Muscle of back (tissue), 11 donors: ENCODE measurements around the gene IZUMO4. TPM values are rescaled to one million over a fixed set of nuclear protein-coding genes. Genes with fewer than 3 reads are reported as not detected.
"Not testable (repeated sequence)": the region's sequence is repeated elsewhere in the genome, so short reads cannot be mapped to it uniquely, and the experiment has no call there.

Experiments
- DNase-seq, 3 donors: peaks; one replicate each; pipeline versions ENCODE4 v3.0.0 to v3.0.0-alpha.2; 2013
- polyA plus RNA-seq, 10 donors: library from polyadenylated mRNA; unstranded; fragments of 120-200 nt; gene quantifications; one replicate each; pipeline ENCODE4 v1.2.1, GENCODE V29; 2013; ENCODE audit not compliant: insufficient read length in 10 of 10

Gene IZUMO4
- polyA plus RNA-seq, 10 donors: 1.1 to 3.9 (median 1.7) TPM

DNA sequence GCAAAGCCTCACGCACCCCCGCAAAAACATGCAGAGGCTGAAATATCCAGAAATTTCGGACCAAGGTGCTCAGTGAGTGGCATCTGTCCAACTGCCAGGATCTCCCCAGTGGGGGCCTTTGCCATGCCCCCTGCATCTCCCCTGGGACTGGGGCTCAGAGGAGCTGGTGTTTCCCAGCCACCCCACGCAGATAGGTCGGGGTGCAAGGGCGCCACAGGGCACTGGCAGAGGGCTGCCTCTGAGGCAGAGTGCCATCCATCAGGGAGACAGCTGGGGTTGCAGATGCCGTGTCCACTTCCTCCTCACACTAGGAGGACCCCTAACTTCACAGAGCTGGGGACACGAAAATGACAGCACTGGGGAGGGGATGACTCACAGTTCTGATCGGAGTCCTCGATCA is 26.3 kb downstream of the IZUMO4 start:
- DNase-seq: no peak

DNA sequence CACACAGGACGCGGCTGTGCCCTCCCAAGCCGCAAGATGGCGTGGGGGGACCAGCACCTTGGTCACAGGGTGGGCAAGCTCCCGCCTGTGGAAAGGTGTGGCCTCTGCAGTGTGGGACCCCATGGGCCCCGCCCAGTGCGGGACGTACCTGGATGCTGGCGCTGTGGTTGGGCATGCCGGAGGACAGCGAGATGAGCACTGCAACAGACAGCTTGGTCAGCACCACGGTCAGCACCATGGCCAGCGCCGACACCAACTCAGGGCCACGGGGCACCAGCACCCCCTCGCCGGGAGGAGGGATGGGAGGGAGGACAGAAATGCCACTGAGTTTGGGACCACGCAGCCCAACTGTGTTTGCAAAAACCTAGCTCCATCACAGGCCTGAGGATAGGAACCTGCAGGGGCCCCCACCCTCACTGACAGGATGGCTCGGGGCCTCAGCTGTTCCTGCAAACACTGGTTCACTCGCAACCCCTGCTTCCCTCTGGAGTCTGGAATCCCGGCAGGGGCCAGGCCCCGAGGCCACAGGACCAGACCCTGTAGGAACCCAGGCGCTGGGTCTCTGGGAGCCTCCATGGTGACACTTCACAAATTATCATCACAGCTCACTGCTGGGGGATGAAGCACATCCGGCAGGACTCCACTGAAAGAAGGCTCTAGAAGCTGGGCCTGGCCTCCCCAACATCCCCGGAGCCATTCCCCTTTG is 27.1 kb downstream of the IZUMO4 start:
- DNase-seq: no peak

DNA sequence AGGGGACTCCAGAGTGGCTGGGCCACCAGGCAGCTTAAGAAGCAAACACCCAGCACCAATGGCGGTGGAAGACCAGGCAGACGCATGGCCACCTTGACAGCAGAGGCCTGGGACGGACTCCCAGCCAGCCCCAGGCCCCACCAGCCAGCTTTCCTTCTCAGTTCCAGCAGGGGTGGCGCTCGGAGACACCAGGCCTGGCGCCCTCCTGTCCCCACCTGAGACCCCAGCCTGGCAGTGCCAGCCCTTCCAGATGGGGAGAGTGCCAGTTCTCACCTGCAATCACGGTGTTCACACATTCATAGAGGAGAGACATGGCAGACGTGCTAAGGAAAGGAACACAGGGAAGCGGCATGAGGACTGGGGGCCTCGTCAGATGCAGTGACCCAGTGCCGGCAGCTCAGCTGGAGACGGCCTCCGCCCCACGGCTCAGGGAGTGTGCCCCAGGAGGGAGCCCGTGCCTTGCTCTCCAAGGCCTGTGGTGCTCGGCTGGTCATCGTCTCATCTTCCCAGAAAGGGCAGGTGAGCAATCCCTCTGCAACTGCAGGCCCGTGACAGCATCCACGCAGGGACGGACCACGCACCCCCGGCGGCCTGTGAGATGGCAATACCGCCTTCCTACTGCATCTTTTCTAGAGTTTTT is 30.3 kb downstream of the IZUMO4 start:
- no peak for DNase-seq

DNA sequence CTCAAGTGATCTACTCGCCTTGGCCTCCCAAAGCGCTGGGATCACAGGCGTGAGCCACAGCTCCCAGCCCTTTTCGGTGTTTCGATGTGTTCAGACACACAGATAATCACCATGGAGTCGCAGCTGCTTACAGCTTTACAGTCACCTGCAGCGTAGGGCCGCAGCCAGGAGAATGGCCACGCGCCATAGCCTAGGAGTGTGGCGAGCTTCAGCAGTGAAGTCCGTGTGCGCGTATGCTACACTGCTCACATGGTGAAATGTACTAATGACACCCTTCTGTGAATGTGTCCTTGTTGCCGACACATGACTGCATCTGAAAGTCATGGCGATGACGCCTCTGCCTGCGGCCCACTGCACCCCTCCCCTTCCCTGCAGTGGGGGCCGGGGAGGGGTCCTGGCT is 31.0 kb downstream of the IZUMO4 start:
- DNase-seq: no peak

DNA sequence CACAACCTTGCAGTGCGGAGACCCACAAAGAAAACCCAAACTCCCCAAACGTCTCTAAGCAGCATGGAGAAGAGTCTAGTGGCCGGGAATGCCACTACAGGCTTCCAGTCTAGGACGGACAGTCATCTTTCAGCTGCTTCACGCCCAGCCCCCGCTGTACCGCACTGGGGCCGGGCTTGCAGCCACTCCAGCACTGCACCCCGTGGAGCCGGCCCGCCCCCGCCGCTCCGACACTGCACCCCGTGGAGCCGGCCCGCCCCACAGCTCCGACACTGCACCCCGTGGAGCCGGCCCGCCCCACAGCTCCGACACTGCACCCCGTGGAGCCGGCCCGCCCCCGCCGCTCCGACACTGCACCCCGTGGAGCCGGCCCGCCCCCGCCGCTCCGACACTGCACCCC is 31.5 kb downstream of the IZUMO4 start:
- DNase-seq: not testable (repeated sequence)

DNA sequence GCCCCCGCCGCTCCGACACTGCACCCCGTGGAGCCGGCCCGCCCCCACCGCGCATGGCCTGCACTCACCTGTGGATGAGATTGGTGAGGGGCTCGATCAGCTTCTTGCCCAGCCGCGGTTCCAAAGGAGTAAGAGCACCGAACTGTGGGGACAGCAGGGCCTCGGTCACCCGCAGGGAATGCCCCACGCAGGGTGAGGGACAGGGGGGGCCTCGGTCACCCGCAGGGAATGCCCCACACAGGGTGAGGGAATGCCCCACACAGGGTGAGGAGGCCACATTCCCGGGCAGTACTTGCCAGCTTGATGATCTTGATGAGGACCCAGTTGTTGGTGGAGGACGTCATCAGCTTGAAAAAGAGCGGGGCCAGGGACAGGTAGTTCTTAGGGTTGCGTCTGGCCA is 32.3 kb downstream of the IZUMO4 start:
- no peak for DNase-seq

DNA sequence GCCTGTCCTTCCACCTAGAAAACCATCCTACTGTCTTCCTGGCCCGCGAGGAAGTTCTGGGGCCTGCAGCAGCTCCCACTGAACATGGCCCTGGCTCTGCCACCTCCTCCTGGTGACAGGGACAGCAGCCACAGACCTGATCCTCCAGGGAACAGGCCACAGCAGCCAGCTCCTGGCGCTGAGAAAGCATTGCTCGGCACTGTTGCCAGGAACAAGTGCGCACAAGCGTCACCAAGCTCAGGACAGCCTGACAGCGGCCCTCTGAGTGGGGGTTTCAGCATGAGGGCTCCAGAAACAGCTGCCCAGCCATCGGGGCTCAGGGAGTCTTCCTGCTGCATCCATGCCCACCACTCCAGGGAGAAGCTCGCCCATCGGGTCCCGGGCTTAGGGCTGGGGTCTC is 32.8 kb downstream of the IZUMO4 start:
- no peak for DNase-seq

DNA sequence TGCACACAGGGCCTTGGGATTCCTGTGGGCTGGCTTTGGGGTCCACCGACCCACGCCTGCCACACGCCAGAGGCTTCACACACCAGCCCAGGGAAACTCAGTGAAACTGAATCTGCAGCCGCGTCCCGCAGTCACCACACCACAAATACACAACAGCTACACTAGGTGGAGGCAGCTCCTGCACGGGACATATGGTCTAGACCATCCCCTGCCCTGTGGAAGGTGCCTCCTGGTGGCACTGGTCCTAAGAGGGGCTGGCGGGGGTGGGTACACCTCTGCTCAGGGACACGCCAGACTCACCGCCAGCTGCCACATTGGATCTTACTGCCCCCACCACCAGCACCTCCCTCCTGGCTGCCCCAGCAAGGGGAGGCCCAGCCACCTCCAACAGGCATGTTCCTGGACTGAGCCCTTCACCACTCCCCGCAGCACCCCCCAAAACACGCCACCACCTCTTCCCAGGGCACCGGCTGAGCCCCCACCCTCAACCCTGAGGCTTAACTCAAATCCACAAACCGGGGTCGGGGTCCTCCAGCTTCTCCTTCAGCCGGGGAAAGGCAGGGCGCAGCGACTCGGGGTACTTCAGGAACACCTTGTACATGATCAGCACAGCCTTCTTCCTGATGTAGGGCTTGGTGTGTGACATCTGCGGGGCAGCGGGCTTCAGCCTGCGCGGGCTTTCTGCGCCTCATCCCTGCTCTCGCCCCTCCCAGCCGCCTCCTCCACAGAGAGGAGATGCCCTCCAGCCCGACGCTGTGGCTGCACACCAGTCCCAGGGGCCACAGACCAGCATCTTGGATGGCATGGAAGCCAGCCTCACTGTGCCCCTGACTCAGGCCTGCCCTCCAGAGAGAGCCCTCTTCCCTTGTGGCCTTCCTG is 33.4 kb downstream of the IZUMO4 start:
- no peak for DNase-seq

DNA sequence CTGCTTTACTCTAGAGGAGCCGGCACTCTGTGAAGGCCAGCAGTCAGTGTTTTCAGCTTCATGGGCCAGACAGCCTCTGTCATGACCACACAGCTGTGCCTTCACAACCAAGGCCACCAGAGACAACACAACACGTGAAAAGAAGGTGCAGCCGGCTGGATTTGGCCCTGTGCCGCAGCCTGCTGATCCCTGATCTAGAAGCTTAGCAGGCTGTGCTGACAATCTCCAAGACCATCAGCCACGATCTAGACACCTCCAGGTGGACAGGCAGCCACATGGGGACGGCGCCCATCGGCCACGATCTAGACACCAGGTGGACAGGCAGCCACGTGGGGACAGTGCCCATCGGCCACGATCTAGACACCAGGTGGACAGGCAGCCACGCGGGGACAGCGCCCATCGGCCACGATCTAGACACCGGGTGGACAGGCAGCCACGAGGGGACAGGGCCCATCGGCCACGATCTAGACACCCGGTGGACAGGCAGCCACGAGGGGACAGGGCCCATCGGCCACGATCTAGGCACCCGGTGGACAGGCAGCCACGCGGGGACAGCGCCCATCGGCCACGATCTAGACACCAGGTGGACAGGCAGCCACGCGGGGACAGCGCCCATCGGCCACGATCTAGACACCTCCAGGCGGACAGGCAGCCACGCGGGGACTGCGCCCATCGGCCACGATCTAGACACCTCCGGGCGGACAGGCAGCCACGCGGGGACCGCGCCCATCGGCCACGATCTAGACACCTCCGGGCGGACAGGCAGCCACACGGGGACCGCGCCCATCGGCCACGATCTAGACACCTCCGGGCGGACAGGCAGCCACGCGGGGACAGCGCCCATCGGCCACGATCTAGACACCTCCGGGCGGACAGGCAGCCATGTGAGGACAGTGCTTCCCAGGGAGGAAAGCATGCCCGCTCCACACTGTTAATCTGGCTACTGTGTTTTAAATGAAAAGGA is 34.6 kb downstream of the IZUMO4 start:
- DNase-seq: not testable (repeated sequence)

DNA sequence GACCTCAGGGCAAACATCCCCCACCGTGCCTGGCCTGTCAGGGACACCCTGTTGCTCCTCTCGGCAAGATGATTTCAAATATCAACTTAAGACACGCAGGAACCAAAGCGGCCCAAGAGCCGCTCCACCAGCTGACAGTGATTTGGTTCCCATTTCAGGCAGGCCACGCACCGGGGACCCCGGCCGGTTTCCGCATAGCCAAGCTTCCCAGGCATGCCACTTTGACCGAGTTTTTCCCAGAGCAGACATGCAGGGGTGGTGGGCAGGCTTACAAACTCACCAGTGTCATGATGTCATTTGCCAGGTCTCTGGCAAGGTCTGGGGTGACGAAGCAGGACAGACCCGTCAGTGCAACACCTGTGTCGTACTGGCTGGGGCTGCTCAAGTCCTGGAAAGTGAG is 35.5 kb downstream of the IZUMO4 start:
- DNase-seq: no peak

GRCh38 chr19:2132731-2133490 is 36.2 kb downstream of the IZUMO4 start:
- no peak for DNase-seq

DNA sequence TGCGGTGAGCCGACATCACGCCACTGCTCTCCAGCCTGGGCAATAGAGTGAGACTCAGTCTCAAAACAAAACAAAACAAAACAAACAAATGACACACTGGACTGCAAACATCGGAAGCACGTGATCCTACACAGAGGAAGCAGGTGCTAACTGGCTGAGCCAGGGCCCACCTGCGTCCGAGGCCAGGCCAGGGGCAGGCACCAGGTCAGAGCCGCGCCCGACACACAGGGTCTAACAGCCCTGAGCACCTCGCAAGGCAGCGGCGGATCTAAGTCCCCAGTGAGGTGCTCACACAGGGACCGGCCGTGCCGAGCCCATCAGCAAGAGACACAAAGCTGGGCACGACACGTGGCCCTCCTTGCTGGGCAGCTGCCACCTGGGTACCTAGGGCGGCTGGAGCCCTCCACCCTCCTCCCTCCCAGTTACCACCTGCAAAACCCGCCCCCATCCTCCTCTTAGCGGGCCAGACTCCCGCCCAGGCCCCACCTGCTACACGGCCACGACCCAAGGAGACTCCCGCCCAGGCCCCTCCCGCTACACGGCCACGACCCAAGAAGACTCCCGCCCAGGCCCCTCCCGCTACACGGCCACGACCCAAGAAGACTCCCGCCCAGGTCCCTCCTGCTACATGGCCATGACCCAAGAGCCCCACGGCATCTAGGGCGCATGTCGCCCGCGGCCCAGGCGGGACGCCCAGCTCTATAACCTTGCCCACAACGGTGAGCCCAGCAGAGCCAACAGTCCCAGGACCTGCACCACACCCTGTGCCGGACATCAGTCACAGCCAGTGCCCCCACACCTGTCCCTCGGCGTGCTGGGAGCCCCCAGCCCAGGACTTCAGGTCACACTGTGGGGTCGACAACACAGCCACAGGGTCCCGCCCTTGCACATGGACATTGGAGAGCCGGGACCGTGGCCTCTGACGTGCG is 39.0 kb downstream of the IZUMO4 start:
- DNase-seq: no peak

DNA sequence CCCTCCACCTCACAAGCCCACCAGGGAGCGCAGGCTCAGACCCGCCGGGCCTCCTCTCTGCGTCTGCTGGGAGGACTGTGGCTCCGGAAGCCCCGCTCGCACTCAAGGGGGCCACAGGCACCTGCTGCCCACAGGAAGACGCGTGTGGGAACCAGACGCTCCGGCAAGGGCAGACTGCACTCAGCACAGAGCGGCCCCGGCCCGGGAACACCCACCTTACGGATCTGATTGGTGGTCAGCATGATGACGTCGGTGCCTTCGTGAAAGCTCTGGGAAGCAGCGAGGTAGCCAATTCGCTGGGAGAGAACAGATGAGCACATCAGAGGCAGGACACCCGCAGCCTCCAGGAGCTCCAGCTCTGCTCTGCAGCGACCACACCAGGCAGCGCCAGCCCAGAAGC is 40.1 kb downstream of the IZUMO4 start:
- no peak for DNase-seq

GRCh38 chr19:2138061-2138728 is 41.5 kb downstream of the IZUMO4 start:
- DNase-seq: peak in 1 of 3 donors; percentile 20

GRCh38 chr19:2139385-2140137 is 42.8 kb downstream of the IZUMO4 start:
- DNase-seq: peak in 1 of 3 donors; percentile 39

DNA sequence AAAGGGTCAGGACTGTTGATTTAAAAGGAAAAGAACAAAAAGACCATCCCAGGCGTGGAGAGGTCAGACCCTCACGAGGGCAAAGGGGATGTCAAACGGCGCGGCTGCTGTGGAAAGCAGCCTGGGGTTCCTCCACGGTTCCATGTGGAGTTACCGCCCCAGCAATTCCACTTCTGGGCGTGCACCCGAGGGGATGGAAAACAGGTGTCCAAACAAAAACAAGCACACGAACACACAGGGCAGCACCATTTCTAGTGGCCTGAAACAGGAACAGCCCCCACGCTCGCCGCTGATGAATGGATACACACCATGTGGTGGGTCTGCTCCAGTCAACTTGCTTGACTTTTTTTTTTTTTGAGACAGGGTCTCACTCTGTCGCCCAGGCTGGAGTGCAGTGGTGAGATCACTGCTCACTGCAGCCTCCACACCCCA is 43.4 kb downstream of the IZUMO4 start:
- no peak for DNase-seq

DNA sequence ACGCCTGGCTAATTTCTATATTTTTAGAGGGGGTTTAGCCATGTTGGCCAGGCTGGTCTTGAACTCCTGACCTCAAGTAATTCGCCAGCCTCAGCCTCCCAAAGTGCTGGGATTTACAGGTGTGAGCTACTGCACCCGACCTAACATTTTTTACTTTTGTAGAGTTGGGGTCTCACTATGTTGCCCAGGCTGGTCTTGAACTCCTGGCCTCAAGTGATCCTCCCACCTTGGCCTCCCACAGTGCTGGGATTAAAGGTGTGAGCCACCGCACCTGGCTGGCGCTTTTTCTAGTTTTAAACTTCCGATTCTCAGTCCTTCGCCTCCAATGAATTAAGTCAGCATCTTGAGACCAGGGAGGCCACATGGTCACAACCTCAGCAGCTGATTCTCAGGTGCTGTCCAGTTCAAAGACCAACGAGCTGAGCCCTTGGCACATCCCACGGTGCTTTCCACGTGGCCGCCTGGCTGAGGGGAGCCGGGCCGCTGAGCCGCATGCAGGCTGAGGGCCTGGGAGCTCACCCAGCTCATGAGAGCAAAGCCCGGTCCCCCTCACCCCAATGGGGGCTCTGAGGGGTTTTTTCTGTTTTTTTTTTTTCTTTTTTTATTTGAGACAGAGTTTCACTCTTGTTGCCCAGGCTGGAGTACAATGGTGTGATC is 45.6 kb downstream of the IZUMO4 start:
- DNase-seq: no peak

GRCh38 chr19:2144190-2144589 is 47.5 kb downstream of the IZUMO4 start:
- no peak for DNase-seq
